Measurements from ENCODE around the gene LPAR6. TPM values are rescaled to one million over a fixed set of nuclear protein-coding genes. Genes with fewer than 3 reads are reported as not detected.

Gene LPAR6
- total RNA-seq, 2 experiments from 2014 or later, result 5.2 to 6.4 TPM

DNA sequence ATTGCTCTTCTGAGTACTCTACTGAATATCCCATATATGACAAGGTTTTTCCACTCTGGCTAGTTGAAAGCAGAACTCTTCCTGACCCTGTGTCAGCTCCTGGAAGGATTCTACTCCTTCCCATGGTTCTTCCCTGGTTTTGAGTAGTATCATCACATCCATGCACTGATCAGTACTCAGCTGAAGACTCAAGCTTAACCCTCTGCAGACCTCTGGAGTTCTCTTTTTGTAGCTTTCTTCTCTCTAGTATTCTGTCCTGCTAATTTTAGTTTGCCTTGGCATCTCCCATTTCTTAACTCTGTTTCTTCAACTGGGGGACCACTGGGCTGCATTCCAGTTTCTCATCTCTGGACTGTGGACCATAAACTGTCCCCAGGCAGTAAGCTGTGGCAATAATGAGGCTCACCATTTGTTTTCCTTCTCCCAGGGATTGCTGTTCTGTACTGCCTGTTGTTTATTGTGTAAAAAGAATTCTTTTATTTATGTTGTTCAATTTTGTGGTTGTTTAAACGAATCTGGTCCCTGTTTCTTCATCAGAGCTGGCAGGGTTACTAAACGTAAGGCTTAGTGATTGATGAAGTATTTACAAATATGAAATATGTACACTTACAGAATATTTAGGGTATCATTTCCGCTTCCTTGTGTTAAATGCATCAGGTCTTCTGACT, 19.7 kb downstream of the LPAR6 start:
- ATAC-seq (no peak), DNase-seq (no peak)
- Mint-ChIP-seq H3K36me3 (ENCODE audit: low read depth) (peaks cover 57% of the 10 kb centered on the region), H3K27me3 (no peaks in the 10 kb centered on the region), H3K4me3 (no peak overlapping the region), H3K27ac (no peak overlapping the region), H3K9me3 (peaks cover 15% of the 10 kb centered on the region), H3K4me1 (ENCODE audit: low read depth) (peaks cover 3% of the 10 kb centered on the region)
- TF ChIP-seq, protein P1, sequence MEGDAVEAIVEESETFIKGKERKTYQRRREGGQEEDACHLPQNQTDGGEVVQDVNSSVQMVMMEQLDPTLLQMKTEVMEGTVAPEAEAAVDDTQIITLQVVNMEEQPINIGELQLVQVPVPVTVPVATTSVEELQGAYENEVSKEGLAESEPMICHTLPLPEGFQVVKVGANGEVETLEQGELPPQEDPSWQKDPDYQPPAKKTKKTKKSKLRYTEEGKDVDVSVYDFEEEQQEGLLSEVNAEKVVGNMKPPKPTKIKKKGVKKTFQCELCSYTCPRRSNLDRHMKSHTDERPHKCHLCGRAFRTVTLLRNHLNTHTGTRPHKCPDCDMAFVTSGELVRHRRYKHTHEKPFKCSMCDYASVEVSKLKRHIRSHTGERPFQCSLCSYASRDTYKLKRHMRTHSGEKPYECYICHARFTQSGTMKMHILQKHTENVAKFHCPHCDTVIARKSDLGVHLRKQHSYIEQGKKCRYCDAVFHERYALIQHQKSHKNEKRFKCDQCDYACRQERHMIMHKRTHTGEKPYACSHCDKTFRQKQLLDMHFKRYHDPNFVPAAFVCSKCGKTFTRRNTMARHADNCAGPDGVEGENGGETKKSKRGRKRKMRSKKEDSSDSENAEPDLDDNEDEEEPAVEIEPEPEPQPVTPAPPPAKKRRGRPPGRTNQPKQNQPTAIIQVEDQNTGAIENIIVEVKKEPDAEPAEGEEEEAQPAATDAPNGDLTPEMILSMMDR (IDR thresholded peaks at IDR 0.05), result no peak
- ChIA-PET POLR2A (no interaction called here), CTCF (interaction anchor here (0.7 kb wide), 1 partner anchor 167 kb away, joined by 3 read pairs; no protein-coding TSS in a partner anchor)
- intact Hi-C loops (cut with micrococcal nuclease), result no loop called here

DNA sequence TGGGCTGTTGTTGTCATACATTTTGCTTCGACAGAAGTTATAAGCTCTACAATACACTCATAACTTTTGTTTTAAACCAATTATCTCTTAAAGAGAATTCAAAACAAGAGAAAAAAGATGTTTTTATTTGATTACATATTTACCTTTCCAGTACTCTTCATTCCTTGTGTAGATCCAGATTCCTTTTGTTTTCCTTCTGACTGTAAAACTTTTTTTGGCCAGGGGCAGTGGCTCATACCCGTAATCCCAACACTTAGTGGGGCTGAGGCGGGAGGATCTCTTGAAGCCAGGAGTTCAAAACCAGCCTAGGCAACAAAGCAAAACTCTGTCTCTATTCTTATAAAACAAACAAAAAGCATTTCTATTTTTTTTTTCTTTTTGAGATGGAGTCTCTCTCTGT, 21.7 kb downstream of the LPAR6 start:
- Mint-ChIP-seq H3K9me3 (peaks cover 13% of the 10 kb centered on the region), H3K36me3 (ENCODE audit: low read depth) (peaks cover 52% of the 10 kb centered on the region), H3K27ac (no peak overlapping the region), H3K4me3 (no peak overlapping the region), H3K4me1 (ENCODE audit: low read depth) (no peaks in the 10 kb centered on the region), H3K27me3 (no peaks in the 10 kb centered on the region)
- intact Hi-C loops (cut with micrococcal nuclease), result no loop called here
- TF ChIP-seq, protein P1 (IDR thresholded peaks at IDR 0.05), result no peak
- ATAC-seq (no peak), DNase-seq (no peak)
- CTCF ChIA-PET, result no interaction called here
- POLR2A ChIA-PET, result no interaction called here

DNA sequence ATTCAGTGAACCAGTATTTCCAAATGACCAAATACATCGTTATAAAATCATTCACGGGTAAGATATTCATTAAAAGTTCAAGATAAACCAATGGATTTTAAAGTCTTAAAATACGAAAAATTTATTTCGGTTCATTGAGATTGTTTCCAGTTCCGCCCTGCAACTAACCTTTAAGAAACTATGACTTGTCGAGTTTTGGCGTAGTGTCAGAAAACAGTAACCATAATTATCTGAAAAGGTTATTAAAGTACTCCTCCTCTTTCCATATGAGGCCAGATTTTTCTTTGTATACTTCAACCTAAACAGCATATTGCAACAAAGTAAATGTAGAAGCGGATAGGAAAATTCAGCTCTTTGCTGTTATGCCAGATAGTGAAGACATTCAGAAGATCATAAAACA, 26.1 kb downstream of the LPAR6 start:
- POLR2A ChIA-PET, result no interaction called here
- H3K36me3 Mint-ChIP-seq (ENCODE audit: low read depth), result peaks cover 24% of the 10 kb centered on the region
- intact Hi-C loops (cut with micrococcal nuclease), result no loop called here
- TF ChIP-seq, protein P1 (IDR thresholded peaks at IDR 0.05), result no peak
- ATAC-seq, result no peak
- H3K4me3 Mint-ChIP-seq, result no peak overlapping the region
- H3K9me3 Mint-ChIP-seq, result peaks cover 5% of the 10 kb centered on the region
- no peak for DNase-seq
- CTCF ChIA-PET, result no interaction called here
- H3K27ac Mint-ChIP-seq, result no peak overlapping the region
- H3K27me3 Mint-ChIP-seq, result no peaks in the 10 kb centered on the region
- H3K4me1 Mint-ChIP-seq (ENCODE audit: low read depth), result no peaks in the 10 kb centered on the region

DNA sequence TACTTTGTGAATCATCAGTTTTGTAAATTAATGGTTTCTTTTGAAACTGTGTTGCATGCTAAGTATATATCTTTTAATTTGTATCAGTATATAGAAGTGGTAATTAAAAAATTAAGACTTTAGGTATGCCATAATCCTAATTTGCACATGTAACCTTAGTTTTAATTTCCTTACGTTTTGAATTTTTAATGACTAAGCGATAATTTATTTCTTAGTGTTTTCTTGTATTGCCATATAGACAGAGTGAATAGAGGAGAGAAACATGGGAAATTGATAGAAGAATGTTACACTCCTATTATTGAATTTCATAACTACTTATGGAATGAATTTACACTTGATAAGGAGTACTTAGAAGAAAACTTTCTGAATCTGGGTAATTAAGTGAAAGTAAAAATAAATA, 29.5 kb downstream of the LPAR6 start:
- H3K36me3 Mint-ChIP-seq (ENCODE audit: low read depth), result peaks cover 26% of the 10 kb centered on the region
- no peak overlapping the region for H3K27ac Mint-ChIP-seq

DNA sequence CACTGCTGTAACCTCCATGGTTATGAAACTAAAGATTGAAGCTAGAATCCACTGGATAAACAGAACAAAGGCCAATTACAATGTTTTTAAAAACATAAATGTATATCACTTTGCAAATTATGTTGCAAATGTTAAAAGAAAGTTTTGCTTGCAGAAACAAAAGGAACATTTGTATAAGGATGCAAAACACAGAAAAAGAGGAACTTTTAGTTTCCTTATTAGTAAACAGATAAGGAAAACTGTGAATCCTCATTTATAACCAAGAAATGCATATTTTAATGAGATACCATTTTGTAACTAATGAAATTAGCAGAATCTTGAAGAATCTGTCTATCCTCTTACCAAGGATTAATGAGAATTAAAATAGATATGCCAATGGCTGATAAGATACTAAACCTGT, 32.3 kb downstream of the LPAR6 start:
- Mint-ChIP-seq H3K9me3 (no peaks in the 10 kb centered on the region), H3K4me3 (no peak overlapping the region), H3K36me3 (ENCODE audit: low read depth) (peaks cover 30% of the 10 kb centered on the region), H3K27me3 (no peaks in the 10 kb centered on the region), H3K27ac (no peak overlapping the region), H3K4me1 (ENCODE audit: low read depth) (no peaks in the 10 kb centered on the region)
- ATAC-seq, result no peak
- DNase-seq, result no peak
- intact Hi-C loops (cut with micrococcal nuclease), result no loop called here
- CTCF ChIA-PET, result interaction anchor here (1.1 to 1.6 kb wide), 2 partner anchors 21 to 200 kb away, joined by 3 to 4 read pairs; no protein-coding TSS in a partner anchor
- TF ChIP-seq, protein P1 (IDR thresholded peaks at IDR 0.05), result no peak
- POLR2A ChIA-PET, result no interaction called here

More for the DNA sequence above, 29.5 kb downstream of the LPAR6 start:
- no peaks in the 10 kb centered on the region for H3K9me3 Mint-ChIP-seq
- H3K4me3 Mint-ChIP-seq, result no peak overlapping the region
- ChIA-PET CTCF (no interaction called here), POLR2A (no interaction called here)
- TF ChIP-seq, protein P1 (IDR thresholded peaks at IDR 0.05), result no peak
- ATAC-seq (no peak), DNase-seq (no peak)
- intact Hi-C loops (cut with micrococcal nuclease), result no loop called here
- no peaks in the 10 kb centered on the region for H3K27me3 Mint-ChIP-seq
- H3K4me1 Mint-ChIP-seq (ENCODE audit: low read depth), result no peaks in the 10 kb centered on the region

Measured in activated CD8-positive, alpha-beta T cell treated with anti-CD3 and anti-CD28 coated beads for 36 hours (primary cell).